GM19324 (cell line): ENCODE results near the gene GTF2H1.

ENCODE experiments used
- ATAC-seq: cut with Tn5 transposase; IDR thresholded peaks from one replicate; pipeline ENCODE4 v1.9.1; 2021; ENCODE audit warnings: mild to moderate bottlenecking, moderate library complexity; ENCODE audit not compliant: unreplicated experiment, low FRiP score

GTF2H1 gene

DNA sequence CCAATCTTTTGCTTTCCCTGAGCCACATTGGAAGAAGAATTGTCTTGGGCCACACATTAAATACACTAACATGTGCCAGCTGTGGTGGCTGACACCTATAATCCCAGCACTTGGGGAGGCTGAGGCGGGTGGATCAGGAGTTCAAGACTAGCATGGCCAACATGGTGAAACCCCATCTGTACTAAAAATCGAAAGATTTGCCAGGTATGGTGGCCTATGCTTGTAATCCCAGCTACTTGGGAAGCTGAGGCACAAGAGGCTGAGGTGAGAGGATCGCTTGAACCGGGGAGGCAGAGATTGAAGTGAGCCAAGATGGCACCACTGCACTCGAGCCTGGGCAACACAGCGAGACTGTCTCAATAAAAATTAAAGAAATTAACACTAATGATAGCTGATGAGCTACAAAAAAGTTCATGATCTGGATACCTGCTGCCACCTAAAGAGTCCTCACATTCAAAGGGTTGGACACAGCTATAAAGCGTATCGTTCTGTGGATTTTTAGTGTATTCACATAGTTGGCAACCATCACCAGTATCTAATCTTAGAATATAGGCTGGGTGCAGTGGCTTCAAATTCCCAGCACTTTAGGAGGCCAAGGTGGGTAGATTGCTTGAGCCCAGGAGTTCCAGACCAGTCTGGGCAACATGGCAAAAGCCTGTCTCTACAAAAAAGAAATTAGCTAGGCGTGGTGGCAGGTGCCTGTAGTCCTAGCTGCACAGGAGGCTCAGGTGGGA is 86.4 kb downstream of the GTF2H1 start:
- ATAC-seq: no peak

DNA sequence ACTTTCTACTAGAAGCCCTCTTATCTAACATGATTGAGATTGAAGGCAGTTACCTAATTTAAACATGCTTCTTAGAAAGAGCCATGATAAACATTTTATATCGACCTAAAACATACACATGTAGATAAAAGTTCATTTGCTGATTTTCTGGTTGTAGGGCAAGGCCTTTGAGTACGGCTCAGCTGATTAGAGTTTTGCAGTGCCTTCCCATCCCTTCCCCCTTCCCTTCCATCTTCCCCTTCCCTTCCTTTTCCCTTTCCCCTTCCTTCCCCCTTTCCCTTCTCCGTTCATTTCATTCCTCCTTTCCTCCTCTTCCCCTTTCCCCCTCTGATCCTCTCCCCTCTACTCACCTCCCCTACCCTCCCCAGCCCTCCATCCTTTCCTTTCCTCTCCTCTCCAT is 94.1 kb downstream of the GTF2H1 start:
- ATAC-seq: no peak
